HG03558 (cell line): ENCODE measurements around the gene ZMYM2.

Experiments used
- ATAC-seq: cut with Tn5 transposase; IDR thresholded peaks from one replicate; pipeline ENCODE4 v1.9.1; 2021; ENCODE audit warnings: moderate number of reproducible peaks; ENCODE audit not compliant: unreplicated experiment; ENCODE audit errors: extremely low read depth

The ZMYM2 gene

GRCh38 chr13:20093951-20094350 lies 135.4 kb downstream of the ZMYM2 start:
- ATAC-seq, result no peak

GRCh38 chr13:20099319-20099718 lies 140.8 kb downstream of the ZMYM2 start:
- no peak for ATAC-seq

GRCh38 chr13:20101467-20102316 lies 143.2 kb downstream of the ZMYM2 start:
- ATAC-seq, result no peak

GRCh38 chr13:20102525-20103180 lies 144.1 kb downstream of the ZMYM2 start:
- no peak for ATAC-seq

- ATAC-seq, result no peak
These were observed 146.7 kb downstream of the ZMYM2 start for GRCh38 chr13:20105161-20105689.

- ATAC-seq, result no peak
These were observed 148.2 kb downstream of the ZMYM2 start for GRCh38 chr13:20106742-20107141.

- ATAC-seq, result no peak
These were observed 150.5 kb downstream of the ZMYM2 start for GRCh38 chr13:20109037-20109436.

- ATAC-seq, result no peak
These were observed 155.6 kb downstream of the ZMYM2 start for GRCh38 chr13:20114066-20114610.

GRCh38 chr13:20116213-20116612 lies 157.7 kb downstream of the ZMYM2 start:
- no peak for ATAC-seq

- no peak for ATAC-seq
These were observed 160.0 kb downstream of the ZMYM2 start for GRCh38 chr13:20118268-20119140.

- ATAC-seq, result no peak
These were observed 161.4 kb downstream of the ZMYM2 start for GRCh38 chr13:20119960-20120359.

GRCh38 chr13:20121159-20121525 lies 162.6 kb downstream of the ZMYM2 start:
- no peak for ATAC-seq

- no peak for ATAC-seq
These were observed 165.8 kb downstream of the ZMYM2 start for GRCh38 chr13:20124303-20124702.

- ATAC-seq, result no peak
These were observed 166.7 kb downstream of the ZMYM2 start for GRCh38 chr13:20125129-20125782.

- ATAC-seq, result no peak
These were observed 167.2 kb downstream of the ZMYM2 start for GRCh38 chr13:20125783-20126165.

GRCh38 chr13:20126541-20127261 lies 168.2 kb downstream of the ZMYM2 start:
- ATAC-seq, result no peak

- no peak for ATAC-seq
These were observed 168.7 kb downstream of the ZMYM2 start for GRCh38 chr13:20127262-20127561.

- no peak for ATAC-seq
These were observed 169.3 kb downstream of the ZMYM2 start for GRCh38 chr13:20127562-20128458.
